Ovary (tissue), 9 donors: Measurements from ENCODE around the gene TTLL11. TPM values are rescaled to one million over a fixed set of nuclear protein-coding genes. Genes with fewer than 3 reads are reported as not detected.

Experiments used
- DNase-seq, 5 donors: peaks; one replicate each; pipeline ENCODE4 v3.0.0-alpha.2; 2019 to 2020
- H3K27ac ChIP-seq, 2 donors: fragments of 200-600 bp; one replicate each; pipeline versions ENCODE4 v1.5.1 to v1.8.0; 2019 to 2022
- H3K27me3 ChIP-seq: fragments of 200-600 bp; one replicate; pipeline ENCODE4 v1.8.0; 2022
- H3K36me3 ChIP-seq: fragments of 200-600 bp; sonication (generic); one replicate; pipeline ENCODE4 v1.5.1; 2019
- H3K4me1 ChIP-seq: one replicate; pipeline ENCODE4 v1.8.1; 2013; ENCODE audit warnings: mild to moderate bottlenecking, moderate library complexity; ENCODE audit not compliant: insufficient read depth
- H3K4me3 ChIP-seq: fragments of 200-600 bp; sonication (generic); one replicate; pipeline ENCODE4 v1.5.1; 2017
- H3K9me3 ChIP-seq, 2 donors: fragments of 200-600 bp in 1 of 2; sonication (generic) in 1 of 2; one replicate each; pipeline versions ENCODE4 v1.5.1 to v1.8.1; 2013 to 2019; ENCODE audit warnings: mild to moderate bottlenecking in 1 of 2, moderate library complexity in 1 of 2
- CTCF ChIP-seq, 3 donors: fragments of 450-650 bp in 2 of 3; fragments of 200-600 bp in 1 of 3; IDR thresholded peaks; one replicate each; pipeline versions ENCODE4 v1.5.1 to v1.8.0; 2016 to 2022; ENCODE audit warnings: antibody characterized with exemption in 3 of 3, mild to moderate bottlenecking in 1 of 3
- EP300 ChIP-seq: sonication (generic); formaldehyde crosslinking; IDR thresholded peaks from one replicate; pipeline ENCODE4 v1.6.1; 2017; ENCODE audit warnings: antibody characterized with exemption
- POLR2A ChIP-seq: fragments of 450-650 bp; IDR thresholded peaks from one replicate; pipeline ENCODE4 v1.6.1; 2017; ENCODE audit warnings: antibody characterized with exemption, mild to moderate bottlenecking, moderate library complexity
- WGBS, 3 donors: extraction: QIAGEN DNeasy Blood & Tissue Kit in 1 of 3; methylation state at CpG; one replicate each; pipeline versions ENCODE4 v1.1.5 to v1.1.7; 2013 to 2017; 5-methylcytosine and 5-hydroxymethylcytosine counted together
- intact Hi-C, 4 donors: fragments of 100-400 bp; cut with DNase I; formaldehyde crosslinking; loops; one replicate each; pipeline versions ENCODE4 v1.11.0 to v1.15.1; 2022 to 2023
- polyA plus RNA-seq, 2 donors: library from polyadenylated mRNA; stranded (reverse); fragments of 200-250 nt in 1 of 2; fragments of 350-450 nt in 1 of 2; fragmentation: Illumina TruSeq in 1 of 2; extraction: RNeasy Lipid Tissue Mini Kit (QIAGEN cat#74804) in 1 of 2; gene quantifications; one replicate each; pipeline ENCODE4 v1.2.3, GENCODE V29; 2013 to 2014
- total RNA-seq, 7 donors: library from RNA; depleted of rRNA in 2 of 7; stranded (reverse); fragments of >200 nt in 2 of 7; fragmentation: NEBNext Ultra II Directional in 3 of 7; extraction: Animal tissue kit (Norgen Biotek cat#: 25700) in 3 of 7; gene quantifications; one replicate each; pipeline versions ENCODE4 v1.1.0 to v1.2.4, GENCODE V29; 2016 to 2023
- donor health status: DM: no; HTN: no; CAD: no; lungs with moderate emphysema.
- donor health status: DM: no; HTN: no; CAD: no.
- donor health status: Bipolar disorder and iron deficiency.
- donor health status: DM: yes; HTN: yes; CAD: no.
- donor health status: DM: no; HTN: no; CAD: no.
- donor health status: DM: yes; HTN: yes; CAD: no.

The TTLL11 gene
- total and polyA plus RNA-seq, 9 donors = 6.1 to 13.5 (median 9.2) TPM

GRCh38 chr9:122133263-122133983 is 40.3 kb upstream of the TTLL11 start:
- H3K9me3 ChIP-seq = no peaks in the 10 kb centered on the region
- no peaks in the 10 kb centered on the region for H3K36me3 ChIP-seq
- intact Hi-C loops = no loop called here
- no peaks in the 10 kb centered on the region for H3K27me3 ChIP-seq
- 76 to 83% (median 77%) methylated on average over 12 of the region's 12 CpGs for WGBS, 3 donors
- H3K4me1 ChIP-seq = peaks cover 1% of the 10 kb centered on the region
- H3K4me3 ChIP-seq = no peak overlapping the region
- no peak overlapping the region for H3K27ac ChIP-seq
- TF ChIP-seq CTCF (IDR thresholded peaks at IDR 0.05) (no peak), POLR2A (no peak), EP300 (no peak)
- DNase-seq = no peak

- intact Hi-C loops = no loop called here
- DNase-seq = no peak
- Histone ChIP-seq H3K27me3 (no peaks in the 10 kb centered on the region), H3K4me3 (no peak overlapping the region), H3K27ac (no peak overlapping the region), H3K9me3 (no peaks in the 10 kb centered on the region), H3K36me3 (no peaks in the 10 kb centered on the region), H3K4me1 (peaks cover 1% of the 10 kb centered on the region)
- 80 to 86% (median 82%) methylated on average over 4 of the region's 4 CpGs for WGBS, 3 donors
- no peak for TF ChIP-seq EP300
- no peak for TF ChIP-seq CTCF (IDR thresholded peaks at IDR 0.05)
- TF ChIP-seq POLR2A = no peak
Observed at GRCh38 chr9:122132539-122132938, 39.4 kb upstream of the TTLL11 start.

- TF ChIP-seq EP300 (no peak), POLR2A (no peak), CTCF (IDR thresholded peaks at IDR 0.05) (no peak)
- Histone ChIP-seq H3K9me3 (no peaks in the 10 kb centered on the region), H3K36me3 (no peaks in the 10 kb centered on the region), H3K27ac (no peak overlapping the region), H3K4me1 (peaks cover 1% of the 10 kb centered on the region), H3K4me3 (no peak overlapping the region), H3K27me3 (no peaks in the 10 kb centered on the region)
- intact Hi-C loops = no loop called here
- WGBS, 3 donors = 22 to 29% (median 27%) methylated on average over 20 to 21 of the region's 21 CpGs
- no peak for DNase-seq
Observed at GRCh38 chr9:122131401-122132001, 38.4 kb upstream of the TTLL11 start.

GRCh38 chr9:122130837-122131236 is 37.7 kb upstream of the TTLL11 start:
- no peak overlapping the region for H3K4me3 ChIP-seq
- no peak for DNase-seq
- no peak overlapping the region for H3K27ac ChIP-seq
- no peaks in the 10 kb centered on the region for H3K9me3 ChIP-seq
- H3K36me3 ChIP-seq = no peaks in the 10 kb centered on the region
- H3K27me3 ChIP-seq = no peaks in the 10 kb centered on the region
- 70 to 78% (median 75%) methylated on average over 4 of the region's 4 CpGs for WGBS, 3 donors
- H3K4me1 ChIP-seq = peaks cover 1% of the 10 kb centered on the region
- intact Hi-C loops = no loop called here
- TF ChIP-seq CTCF (IDR thresholded peaks at IDR 0.05) = no peak
- TF ChIP-seq POLR2A = no peak
- TF ChIP-seq EP300 = no peak
